Astrocyte of the spinal cord (primary cell): Measurements from ENCODE around the gene PFDN6.
"Not testable (repeated sequence)": the region's sequence is repeated elsewhere in the genome, so short reads cannot be mapped to it uniquely, and the experiment has no call there.

Source experiments
- DNase-seq: peaks from one replicate; pipeline ENCODE4 v3.0.0; 2011; ENCODE audit warnings: low read depth, low spot score
- H3K4me3 ChIP-seq: 2 replicates; pipeline ENCODE4 v1.5.1; 2011; ENCODE audit warnings: low read depth, mild to moderate bottlenecking, low read length, moderate library complexity
- CTCF ChIP-seq: IDR thresholded peaks from 2 replicates; pipeline ENCODE4 v1.5.1; 2012; ENCODE audit warnings: low read depth, mild to moderate bottlenecking, low read length, inconsistent platforms
- in situ Hi-C: cut with HindIII; loops from 2 replicates; pipeline ENCODE4 v1.10.0; 2017; ENCODE audit warnings: low sequenced_read_pairs

PFDN6 gene

GRCh38 chr6:33249732-33250630 is 39.4 kb upstream of the PFDN6 start:
- TF ChIP-seq CTCF, result no peak
- peak overlapping the region; percentile 48 for H3K4me3 ChIP-seq
- in situ Hi-C loops, result no loop called here
- DNase-seq, result peak; percentile 76

GRCh38 chr6:33250731-33251130 is 38.7 kb upstream of the PFDN6 start:
- no peak for TF ChIP-seq CTCF
- in situ Hi-C loops, result no loop called here
- DNase-seq, result no peak
- H3K4me3 ChIP-seq, result no peak overlapping the region

- H3K4me3 ChIP-seq, result no peak overlapping the region
- TF ChIP-seq CTCF, result no peak
- in situ Hi-C loops, result no loop called here
- no peak for DNase-seq
Observed at GRCh38 chr6:33251395-33252012, 37.9 kb upstream of the PFDN6 start.

- in situ Hi-C loops, result no loop called here
- no peak for TF ChIP-seq CTCF
- no peak overlapping the region for H3K4me3 ChIP-seq
- DNase-seq, result no peak
Observed at GRCh38 chr6:33252759-33253158, 36.6 kb upstream of the PFDN6 start.

GRCh38 chr6:33254591-33254990 is 34.8 kb upstream of the PFDN6 start:
- DNase-seq, result no peak
- no peak for TF ChIP-seq CTCF
- H3K4me3 ChIP-seq, result no peak overlapping the region
- in situ Hi-C loops, result no loop called here

DNA sequence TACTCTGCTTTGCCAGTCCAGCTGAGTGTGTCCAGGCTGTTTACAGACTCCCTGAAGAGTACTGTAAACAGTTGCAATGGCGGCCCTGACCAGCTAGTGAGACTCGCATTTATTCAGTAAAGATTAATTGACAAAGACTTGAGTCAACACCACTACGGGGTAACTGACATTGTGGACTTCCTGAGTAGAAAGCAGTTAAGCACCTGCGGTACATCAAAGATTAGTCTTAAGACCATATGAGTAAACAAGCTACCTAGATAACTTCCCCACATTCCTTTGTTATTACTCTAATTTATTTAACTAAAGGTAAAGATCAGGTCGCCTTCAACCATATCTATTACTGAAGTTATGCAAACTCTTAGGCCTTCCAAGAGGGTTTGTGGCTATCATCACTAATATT is 30.4 kb upstream of the PFDN6 start:
- no peak for DNase-seq
- H3K4me3 ChIP-seq, result no peak overlapping the region
- no peak for TF ChIP-seq CTCF
- in situ Hi-C loops, result no loop called here

DNA sequence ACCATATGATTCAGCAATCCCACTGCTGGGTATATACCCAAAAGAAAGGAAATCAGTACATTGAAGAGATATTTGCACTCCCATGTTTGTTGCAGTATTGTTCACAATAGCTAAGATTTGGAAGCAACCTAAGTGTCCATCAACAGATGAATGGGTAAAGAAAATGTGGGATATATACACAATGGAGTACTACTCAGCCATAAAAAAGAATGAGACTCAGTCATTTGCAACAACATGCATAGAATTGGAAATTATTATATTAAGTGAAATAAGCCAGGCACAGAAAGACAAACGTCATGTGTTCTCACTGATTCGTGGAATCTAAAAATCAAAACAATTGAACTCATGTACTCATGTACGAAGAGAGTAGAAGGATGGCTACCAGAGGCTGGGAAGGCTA is 26.9 kb upstream of the PFDN6 start:
- H3K4me3 ChIP-seq, DNase-seq, in situ Hi-C loops: not testable (repeated sequence)
